Measurements from ENCODE around the gene NEK4. TPM values are rescaled to one million over a fixed set of nuclear protein-coding genes. Genes with fewer than 3 reads are reported as not detected.

The NEK4 gene
- total RNA-seq, 1 donor from 2014 or later: 15.1 TPM

GRCh38 chr3:52721002-52721729 is 49.6 kb downstream of the NEK4 start:
- Histone ChIP-seq H3K36me3 (ENCODE audit: insufficient read depth, low read length) (no peaks in the 10 kb centered on the region), H3K9ac (ENCODE audit: low read length) (no peak overlapping the region), H3K27ac (ENCODE audit: low read depth, low read length) (no peak overlapping the region), H3K4me2 (ENCODE audit: low read length) (no peak overlapping the region), H3K27me3 (ENCODE audit: insufficient read depth, low read length) (no peaks in the 10 kb centered on the region), H3K4me1 (ENCODE audit: insufficient read depth, low read length) (no peaks in the 10 kb centered on the region), H4K20me1 (ENCODE audit: insufficient read depth, low read length) (no peaks in the 10 kb centered on the region), H2AFZ (ENCODE audit: low read depth, low read length) (no peak overlapping the region), H3K4me3 (ENCODE audit: insufficient read depth, low read depth, low read length) (no peak overlapping the region), H3K9me3 (ENCODE audit: insufficient read depth, low read depth, low read length) (no peaks in the 10 kb centered on the region), H3K79me2 (ENCODE audit: insufficient read depth, low read length) (no peaks in the 10 kb centered on the region)
- Mint-ChIP-seq H3K36me3 (ENCODE audit: low read depth, unreplicated experiment) (peaks cover 19% of the 10 kb centered on the region), H3K4me3 (ENCODE audit: unreplicated experiment) (no peak overlapping the region), H3K27me3 (ENCODE audit: low read depth, unreplicated experiment) (no peaks in the 10 kb centered on the region), H3K9me3 (ENCODE audit: unreplicated experiment) (peaks cover 5% of the 10 kb centered on the region), H3K4me1 (ENCODE audit: low read depth, unreplicated experiment) (no peaks in the 10 kb centered on the region), H3K27ac (ENCODE audit: unreplicated experiment) (no peak overlapping the region)
- DNase-seq (ENCODE audit: low read depth) (no peak), FAIRE-seq (no peak)
- TF ChIP-seq EZH2 (IDR thresholded peaks at IDR 0.05; ENCODE audit: insufficient read depth, low read length) (no peak), CTCF (IDR thresholded peaks at IDR 0.05; ENCODE audit: insufficient read depth, low read depth, low read length) (no peak)

- no peak overlapping the region for H3K4me3 Mint-ChIP-seq (ENCODE audit: unreplicated experiment)
- no peak overlapping the region for H3K27ac Mint-ChIP-seq (ENCODE audit: unreplicated experiment)
- H3K4me1 Mint-ChIP-seq (ENCODE audit: low read depth, unreplicated experiment): no peaks in the 10 kb centered on the region
- FAIRE-seq (no peak), DNase-seq (ENCODE audit: low read depth) (no peak)
- H3K4me1 ChIP-seq (ENCODE audit: insufficient read depth, low read length): no peaks in the 10 kb centered on the region
- no peak overlapping the region for H3K4me2 ChIP-seq (ENCODE audit: low read length)
- H4K20me1 ChIP-seq (ENCODE audit: insufficient read depth, low read length): no peaks in the 10 kb centered on the region
- H3K27me3 Mint-ChIP-seq (ENCODE audit: low read depth, unreplicated experiment): no peaks in the 10 kb centered on the region
- H3K9me3 ChIP-seq (ENCODE audit: insufficient read depth, low read depth, low read length): no peaks in the 10 kb centered on the region
- peaks cover 19% of the 10 kb centered on the region for H3K36me3 Mint-ChIP-seq (ENCODE audit: low read depth, unreplicated experiment)
- H3K4me3 ChIP-seq (ENCODE audit: insufficient read depth, low read depth, low read length): no peak overlapping the region
- no peak overlapping the region for H3K9ac ChIP-seq (ENCODE audit: low read length)
- no peak overlapping the region for H2AFZ ChIP-seq (ENCODE audit: low read depth, low read length)
- TF ChIP-seq EZH2 (IDR thresholded peaks at IDR 0.05; ENCODE audit: insufficient read depth, low read length): no peak
- TF ChIP-seq CTCF (IDR thresholded peaks at IDR 0.05; ENCODE audit: insufficient read depth, low read depth, low read length): no peak
- H3K9me3 Mint-ChIP-seq (ENCODE audit: unreplicated experiment): peaks cover 3% of the 10 kb centered on the region
- H3K36me3 ChIP-seq (ENCODE audit: insufficient read depth, low read length): no peaks in the 10 kb centered on the region
- no peak overlapping the region for H3K27ac ChIP-seq (ENCODE audit: low read depth, low read length)
- no peaks in the 10 kb centered on the region for H3K27me3 ChIP-seq (ENCODE audit: insufficient read depth, low read length)
- H3K79me2 ChIP-seq (ENCODE audit: insufficient read depth, low read length): no peaks in the 10 kb centered on the region
Observed at GRCh38 chr3:52719618-52720017, 51.1 kb downstream of the NEK4 start.

GRCh38 chr3:52715714-52716305 is 54.9 kb downstream of the NEK4 start:
- H3K9ac ChIP-seq (ENCODE audit: low read length): no peak overlapping the region
- Mint-ChIP-seq H3K27me3 (ENCODE audit: low read depth, unreplicated experiment) (no peaks in the 10 kb centered on the region), H3K27ac (ENCODE audit: unreplicated experiment) (no peak overlapping the region), H3K36me3 (ENCODE audit: low read depth, unreplicated experiment) (peaks cover 19% of the 10 kb centered on the region), H3K4me1 (ENCODE audit: low read depth, unreplicated experiment) (no peaks in the 10 kb centered on the region), H3K4me3 (ENCODE audit: unreplicated experiment) (no peak overlapping the region), H3K9me3 (ENCODE audit: unreplicated experiment) (peaks cover 3% of the 10 kb centered on the region)
- no peaks in the 10 kb centered on the region for H3K79me2 ChIP-seq (ENCODE audit: insufficient read depth, low read length)
- H3K36me3 ChIP-seq (ENCODE audit: insufficient read depth, low read length): no peaks in the 10 kb centered on the region
- no peak overlapping the region for H2AFZ ChIP-seq (ENCODE audit: low read depth, low read length)
- DNase-seq (ENCODE audit: low read depth) (no peak), FAIRE-seq (no peak)
- no peaks in the 10 kb centered on the region for H4K20me1 ChIP-seq (ENCODE audit: insufficient read depth, low read length)
- H3K27me3 ChIP-seq (ENCODE audit: insufficient read depth, low read length): no peaks in the 10 kb centered on the region
- TF ChIP-seq EZH2 (IDR thresholded peaks at IDR 0.05; ENCODE audit: insufficient read depth, low read length) (no peak), CTCF (IDR thresholded peaks at IDR 0.05; ENCODE audit: insufficient read depth, low read depth, low read length) (no peak)
- no peak overlapping the region for H3K27ac ChIP-seq (ENCODE audit: low read depth, low read length)
- H3K4me1 ChIP-seq (ENCODE audit: insufficient read depth, low read length): no peaks in the 10 kb centered on the region
- H3K9me3 ChIP-seq (ENCODE audit: insufficient read depth, low read depth, low read length): no peaks in the 10 kb centered on the region
- no peak overlapping the region for H3K4me2 ChIP-seq (ENCODE audit: low read length)
- H3K4me3 ChIP-seq (ENCODE audit: insufficient read depth, low read depth, low read length): no peak overlapping the region

Measured in astrocyte (in vitro differentiated cells and primary cell).